Sigmoid colon (tissue), 7 donors: ENCODE results near the gene PPP1R3C. TPM values are rescaled to one million over a fixed set of nuclear protein-coding genes. Genes with fewer than 3 reads are reported as not detected.
A peak's percentile ranks its signal among the peaks of the same experiment; 100 is the strongest.

Experiments
- DNase-seq: peaks from one replicate; pipeline ENCODE4 v3.0.0-alpha.2; 2019
- H3K27ac ChIP-seq, 4 donors: fragments of 200-600 bp; sonication (generic); one replicate each; pipeline ENCODE4 v1.5.1; 2016 to 2019; ENCODE audit warnings: mild to moderate bottlenecking in 1 of 4
- H3K27me3 ChIP-seq, 3 donors: fragments of 200-600 bp; sonication (generic); one replicate each; pipeline ENCODE4 v1.5.1; 2019; ENCODE audit warnings: mild to moderate bottlenecking in 1 of 3
- H3K36me3 ChIP-seq, 4 donors: fragments of 200-600 bp; sonication (generic); one replicate each; pipeline ENCODE4 v1.5.1; 2016 to 2019
- H3K4me1 ChIP-seq, 4 donors: fragments of 200-600 bp; sonication (generic); one replicate each; pipeline ENCODE4 v1.5.1; 2017 to 2019
- H3K4me3 ChIP-seq, 4 donors: fragments of 200-600 bp; sonication (generic); one replicate each; pipeline ENCODE4 v1.5.1; 2017 to 2019; ENCODE audit warnings: mild to moderate bottlenecking in 2 of 4, moderate library complexity in 1 of 4
- H3K9me3 ChIP-seq, 4 donors: fragments of 200-600 bp in 3 of 4; sonication (generic) in 3 of 4; one replicate each; pipeline versions ENCODE4 v1.5.1 to v1.6.1; 2013 to 2019
- EP300 ChIP-seq, 4 donors: sonication (generic); formaldehyde crosslinking; IDR thresholded peaks; one replicate each; pipeline ENCODE4 v1.6.1; 2017; ENCODE audit warnings: antibody characterized with exemption in 4 of 4
- POLR2A ChIP-seq, 2 donors: fragments of 450-650 bp; IDR thresholded peaks; one replicate each; pipeline ENCODE4 v1.6.1; 2016; ENCODE audit warnings: antibody characterized with exemption in 2 of 2, mild to moderate bottlenecking in 2 of 2, moderate library complexity in 2 of 2
- POLR2AphosphoS5 ChIP-seq, 4 donors: sonication (generic); formaldehyde crosslinking; IDR thresholded peaks; one replicate each; pipeline ENCODE4 v1.6.1; 2017; ENCODE audit warnings: antibody characterized with exemption in 4 of 4
- WGBS, 2 donors: extraction: QIAGEN DNeasy Blood & Tissue Kit; methylation state at CpG; one replicate each; pipeline ENCODE4 v1.1.7; 2013; 5-methylcytosine and 5-hydroxymethylcytosine counted together
- intact Hi-C: fragments of 100-400 bp; cut with DNase I; formaldehyde crosslinking; loops from one replicate; pipeline ENCODE4 v1.15.1; 2023
- polyA plus RNA-seq, 3 donors: library from polyadenylated mRNA; stranded (reverse); fragments of 200-250 nt; gene quantifications; one replicate each; pipeline ENCODE4 v1.2.3, GENCODE V29; 2013
- total RNA-seq, 4 donors: library from RNA; depleted of rRNA; stranded (reverse); fragments of >200 nt; gene quantifications; one replicate each; pipeline ENCODE4 v1.1.0, GENCODE V29; 2016
- TF ChIP-seq, protein P1 (sequence below), 4 experiments: fragments of 450-650 bp in 3 of 4; fragments of 200-600 bp in 1 of 4; IDR thresholded peaks; one replicate each; pipeline ENCODE4 v1.5.1; 2016 to 2019; ENCODE audit warnings: antibody characterized with exemption in 4 of 4, mild to moderate bottlenecking in 3 of 4, moderate library complexity in 2 of 4
- donor health status: healthy with polysubstance abuse.
- donor health status: Bipolar disorder and iron deficiency.
- donor health status: healthy.

The PPP1R3C gene
- total and polyA plus RNA-seq, 7 donors = 1.9 to 40.0 (median 23.7) TPM

GRCh38 chr10:91602449-91602848 is 30.4 kb downstream of the PPP1R3C start:
- DNase-seq = no peak
- TF ChIP-seq POLR2AphosphoS5 (IDR thresholded peaks at IDR 0.05) (no peak), EP300 (IDR thresholded peaks at IDR 0.05) (no peak), POLR2A (IDR thresholded peaks at IDR 0.05) (no peak)
- TF ChIP-seq, protein P1, sequence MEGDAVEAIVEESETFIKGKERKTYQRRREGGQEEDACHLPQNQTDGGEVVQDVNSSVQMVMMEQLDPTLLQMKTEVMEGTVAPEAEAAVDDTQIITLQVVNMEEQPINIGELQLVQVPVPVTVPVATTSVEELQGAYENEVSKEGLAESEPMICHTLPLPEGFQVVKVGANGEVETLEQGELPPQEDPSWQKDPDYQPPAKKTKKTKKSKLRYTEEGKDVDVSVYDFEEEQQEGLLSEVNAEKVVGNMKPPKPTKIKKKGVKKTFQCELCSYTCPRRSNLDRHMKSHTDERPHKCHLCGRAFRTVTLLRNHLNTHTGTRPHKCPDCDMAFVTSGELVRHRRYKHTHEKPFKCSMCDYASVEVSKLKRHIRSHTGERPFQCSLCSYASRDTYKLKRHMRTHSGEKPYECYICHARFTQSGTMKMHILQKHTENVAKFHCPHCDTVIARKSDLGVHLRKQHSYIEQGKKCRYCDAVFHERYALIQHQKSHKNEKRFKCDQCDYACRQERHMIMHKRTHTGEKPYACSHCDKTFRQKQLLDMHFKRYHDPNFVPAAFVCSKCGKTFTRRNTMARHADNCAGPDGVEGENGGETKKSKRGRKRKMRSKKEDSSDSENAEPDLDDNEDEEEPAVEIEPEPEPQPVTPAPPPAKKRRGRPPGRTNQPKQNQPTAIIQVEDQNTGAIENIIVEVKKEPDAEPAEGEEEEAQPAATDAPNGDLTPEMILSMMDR (IDR thresholded peaks at IDR 0.05) = no peak
- H3K36me3 ChIP-seq = no peaks in the 10 kb centered on the region
- H3K27me3 ChIP-seq = no peaks in the 10 kb centered on the region
- no peaks in the 10 kb centered on the region for H3K9me3 ChIP-seq
- WGBS, 2 donors = 88 to 95% methylated on average over 3 of the region's 3 CpGs
- H3K27ac ChIP-seq = peak overlapping the region in 2 of 4 donors; percentile 65 to 69
- intact Hi-C loops = no loop called here
- peaks cover 0 to 50% (median 38%) of the 10 kb centered on the region in 4 donors for H3K4me1 ChIP-seq
- H3K4me3 ChIP-seq = no peak overlapping the region

DNA sequence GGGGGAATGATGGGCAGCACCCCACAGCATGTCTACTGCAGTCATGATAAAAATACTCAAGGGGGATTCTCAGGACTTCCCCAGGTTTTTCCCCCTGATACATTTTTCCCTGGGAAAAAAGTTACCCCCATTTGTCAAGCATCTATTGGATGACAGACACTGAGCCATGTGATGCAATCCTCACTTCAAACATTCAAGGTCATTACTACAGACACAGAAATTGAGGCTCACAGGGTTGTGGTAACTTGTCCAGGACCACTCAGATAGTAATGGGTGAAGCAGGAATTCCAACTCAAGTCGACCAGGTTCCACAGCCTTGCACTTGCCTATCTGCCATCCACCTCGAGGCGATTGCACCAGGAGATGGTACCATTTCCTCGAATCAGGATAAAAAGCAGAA is 31.7 kb downstream of the PPP1R3C start:
- intact Hi-C loops = no loop called here
- TF ChIP-seq POLR2AphosphoS5 (IDR thresholded peaks at IDR 0.05) (no peak), EP300 (IDR thresholded peaks at IDR 0.05) (no peak)
- TF ChIP-seq, protein P1 (IDR thresholded peaks at IDR 0.05) = no peak
- Histone ChIP-seq H3K27me3 (no peaks in the 10 kb centered on the region), H3K4me1 (peaks cover 0 to 60% (median 48%) of the 10 kb centered on the region in 4 donors), H3K27ac (no peak overlapping the region), H3K9me3 (no peaks in the 10 kb centered on the region), H3K36me3 (no peaks in the 10 kb centered on the region), H3K4me3 (no peak overlapping the region)
- no peak for DNase-seq
- 88 to 94% methylated on average over 4 of the region's 4 CpGs for WGBS, 2 donors

DNA sequence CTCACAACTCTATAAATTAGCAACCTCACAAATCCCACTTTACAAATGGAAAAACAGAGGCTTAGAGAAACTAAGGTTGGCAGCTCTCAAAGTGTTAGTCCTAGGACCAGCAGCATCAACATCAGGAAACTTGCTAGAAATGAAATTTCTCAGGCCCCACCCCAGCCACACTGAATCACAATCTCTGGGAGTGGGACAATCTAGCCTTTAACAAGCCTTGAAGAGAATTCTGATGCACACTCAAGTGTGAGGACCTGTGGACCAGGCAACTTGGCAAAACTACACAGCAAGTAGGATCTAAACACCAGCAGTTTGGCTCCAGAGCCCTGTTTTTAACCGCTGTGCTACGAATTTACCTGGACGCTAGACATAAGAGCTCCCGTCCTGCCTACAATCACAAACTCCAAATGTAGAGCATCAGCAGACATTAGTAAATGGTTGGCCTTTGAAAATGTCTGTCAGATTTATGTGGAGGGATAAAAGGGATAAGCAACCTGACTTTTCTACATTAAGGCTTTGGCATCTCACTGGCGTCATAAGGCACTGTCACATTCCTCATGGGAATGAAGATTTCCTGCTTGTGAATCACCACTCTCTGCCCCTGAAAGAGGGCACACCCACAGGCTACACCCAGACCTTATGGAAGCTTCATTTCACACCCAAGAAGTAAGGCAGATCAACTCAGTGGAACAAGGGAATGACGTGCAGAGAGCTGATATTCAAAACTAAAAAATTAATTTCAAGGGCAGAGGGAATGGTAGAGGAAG is 34.5 kb downstream of the PPP1R3C start:
- TF ChIP-seq POLR2AphosphoS5 (IDR thresholded peaks at IDR 0.05) (peak in 3 of 4 donors; percentile 11 to 42 (median 13)), EP300 (IDR thresholded peaks at IDR 0.05) (peak in 2 of 4 donors; percentile 19 to 34)
- TF ChIP-seq, protein P1 (IDR thresholded peaks at IDR 0.05) = no peak
- peaks cover 0 to 46% (median 39%) of the 10 kb centered on the region in 4 donors for H3K4me1 ChIP-seq
- no peak for DNase-seq
- intact Hi-C loops = no loop called here
- no peak overlapping the region for H3K4me3 ChIP-seq
- WGBS, 2 donors = 67 to 83% methylated on average over 6 of the region's 6 CpGs
- H3K27ac ChIP-seq = peak overlapping the region; percentile 72 to 95 (median 83)
- H3K9me3 ChIP-seq = no peaks in the 10 kb centered on the region
- no peaks in the 10 kb centered on the region for H3K27me3 ChIP-seq
- no peaks in the 10 kb centered on the region for H3K36me3 ChIP-seq

DNA sequence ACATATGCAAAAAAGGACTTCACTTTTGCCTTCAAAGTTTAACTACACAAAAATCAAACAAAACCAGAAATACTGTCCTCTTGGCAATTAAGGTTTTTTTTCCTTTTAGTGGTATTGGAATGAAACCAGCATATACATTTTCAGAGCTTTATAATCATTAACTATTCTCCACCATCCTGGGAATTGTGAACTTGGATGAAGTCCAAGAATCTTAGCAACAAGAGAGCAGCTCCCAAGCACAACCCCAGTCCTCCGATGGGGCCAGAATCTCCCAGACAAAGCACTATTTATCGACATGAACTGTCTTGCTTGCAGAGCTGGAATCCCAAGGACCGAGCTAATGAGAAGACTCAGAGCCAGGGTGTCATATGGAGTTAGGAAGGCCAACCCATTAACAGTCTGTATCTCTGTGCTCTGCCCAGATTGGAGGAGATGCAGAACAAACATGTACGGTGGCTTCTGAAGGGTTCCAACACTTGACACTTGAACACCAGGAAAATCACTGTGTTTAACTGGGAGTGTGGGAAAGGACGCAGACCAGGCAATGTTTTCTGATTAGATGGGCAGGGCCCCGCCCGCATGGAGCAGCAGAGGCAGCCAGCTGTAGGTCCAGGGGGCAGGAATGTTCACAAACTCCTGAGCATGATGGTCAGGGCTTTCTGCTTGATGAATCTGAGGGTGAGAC is 35.5 kb downstream of the PPP1R3C start:
- Histone ChIP-seq H3K4me1 (peaks cover 0 to 46% (median 43%) of the 10 kb centered on the region in 4 donors), H3K27ac (peak overlapping the region; percentile 72 to 95 (median 83)), H3K36me3 (no peaks in the 10 kb centered on the region), H3K4me3 (no peak overlapping the region), H3K9me3 (no peaks in the 10 kb centered on the region), H3K27me3 (no peaks in the 10 kb centered on the region)
- no peak for DNase-seq
- WGBS, 2 donors = 10 to 51% methylated on average over 7 of the region's 7 CpGs
- intact Hi-C loops = no loop called here
- no peak for TF ChIP-seq POLR2AphosphoS5 (IDR thresholded peaks at IDR 0.05)
- TF ChIP-seq EP300 (IDR thresholded peaks at IDR 0.05) = no peak
- TF ChIP-seq, protein P1 (IDR thresholded peaks at IDR 0.05) = no peak
- no peak for TF ChIP-seq POLR2A (IDR thresholded peaks at IDR 0.05)
